HTERT RPE-1 (cell line): ENCODE data around the gene MVB12A.

ENCODE experiments used
- in situ Hi-C: fragments of 300-500 bp; cut with MboI; formaldehyde crosslinking; loops from 4 replicates; pipeline ENCODE4 v1.14.3; 2020; ENCODE audit warnings: low sequenced_read_pairs

Gene MVB12A

GRCh38 chr19:17419621-17420474 is at the start of gene MVB12A:
Gene MVB12A, plus strand, starts transcription at chr19:17420047. Its CDS starts 89 bp downstream, at chr19:17420136.
- in situ Hi-C loops: no loop called here

- in situ Hi-C loops: no loop called here
These were observed 42.8 kb upstream of the MVB12A start, which contains the start of gene PLVAP for GRCh38 chr19:17376935-17377600. Gene PLVAP, minus strand, starts transcription at chr19:17377342. Its CDS starts 54 bp downstream, at chr19:17377288.

GRCh38 chr19:17378271-17378670 is 41.6 kb upstream of the MVB12A start:
- in situ Hi-C loops: no loop called here

GRCh38 chr19:17379221-17379631 is 40.6 kb upstream of the MVB12A start:
- in situ Hi-C loops: no loop called here

GRCh38 chr19:17380426-17381138 is 39.3 kb upstream of the MVB12A start:
- in situ Hi-C loops: no loop called here

GRCh38 chr19:17385878-17386611 is 33.8 kb upstream of the MVB12A start:
- in situ Hi-C loops: no loop called here

- in situ Hi-C loops: no loop called here
These were observed 30.6 kb upstream of the MVB12A start for GRCh38 chr19:17389288-17389687.

- in situ Hi-C loops: no loop called here
These were observed 29.7 kb upstream of the MVB12A start for GRCh38 chr19:17389957-17390664.

GRCh38 chr19:17390665-17391370 is 29.0 kb upstream of the MVB12A start:
- in situ Hi-C loops: no loop called here

- in situ Hi-C loops: no loop called here
These were observed 28.3 kb upstream of the MVB12A start for GRCh38 chr19:17391371-17392151.

GRCh38 chr19:17393002-17393401 is 26.8 kb upstream of the MVB12A start:
- in situ Hi-C loops: no loop called here

GRCh38 chr19:17393914-17394313 is 25.9 kb upstream of the MVB12A start, which contains the start of gene CCDC194:
Gene CCDC194, minus strand, starts transcription at chr19:17394196. Its CDS starts 38 bp downstream, at chr19:17394158.
- in situ Hi-C loops: no loop called here

- in situ Hi-C loops: no loop called here
These were observed 24.9 kb upstream of the MVB12A start for GRCh38 chr19:17394891-17395415.

GRCh38 chr19:17398902-17399527 is 20.8 kb upstream of the MVB12A start:
- in situ Hi-C loops: no loop called here

- in situ Hi-C loops: no loop called here
These were observed 18.2 kb upstream of the MVB12A start for GRCh38 chr19:17401628-17402027.

- in situ Hi-C loops: no loop called here
These were observed 16.6 kb upstream of the MVB12A start for GRCh38 chr19:17402982-17403855.

- in situ Hi-C loops: no loop called here
These were observed 15.8 kb upstream of the MVB12A start for GRCh38 chr19:17404015-17404414.
